AG04450 (cell line): ENCODE measurements around the gene LEKR1. TPM values are rescaled to one million over a fixed set of nuclear protein-coding genes. Genes with fewer than 3 reads are reported as not detected.

Experiments
- CTCF ChIA-PET: fragments of 300-600, 350-600 bp; formaldehyde crosslinking; extraction: SDS; loops from one replicate; lab custom pipeline; 2022; ENCODE audit warnings: antibody characterized with exemption, inconsistent platforms; lab: Charles Lee
- POLR2A ChIA-PET: fragments of 350-600 bp; formaldehyde crosslinking; extraction: SDS; loops from one replicate; lab custom pipeline; 2021; ENCODE audit warnings: antibody characterized with exemption, inconsistent platforms; lab: Yijun Ruan, JAX
- DNase-seq: peaks from one replicate; pipeline ENCODE4 v3.0.0-alpha.2; 2011; ENCODE audit warnings: low read depth, low spot score
- H3K27ac ChIP-seq: one replicate; pipeline ENCODE4 v1.5.1; 2012; ENCODE audit warnings: low read depth, low read length, control low read depth
- H3K27me3 ChIP-seq: one replicate; pipeline ENCODE4 v1.6.0; 2012; ENCODE audit warnings: low read length; ENCODE audit not compliant: control insufficient read depth, insufficient read depth
- H3K4me3 ChIP-seq: 2 replicates; pipeline ENCODE4 v1.5.1; 2011; ENCODE audit warnings: mild to moderate bottlenecking, low read depth, low read length, control low read depth
- H3K9me3 ChIP-seq: 2 replicates; pipeline ENCODE4 v1.5.1; 2012; ENCODE audit warnings: low read length; ENCODE audit not compliant: control insufficient read depth, insufficient read depth
- CTCF ChIP-seq: IDR thresholded peaks from 2 replicates; pipeline ENCODE4 v1.5.1; 2011; ENCODE audit warnings: low read depth, low read length, control low read depth, inconsistent platforms
- polyA plus RNA-seq: library from polyadenylated mRNA; depleted of rRNA; stranded (reverse); fragments of >200 nt; gene quantifications from 2 replicates; pipeline ENCODE4 v1.2.3, GENCODE V29; 2011; rRNA removed
- small RNA-seq: library from RNA; depleted of rRNA; stranded (forward); fragments of <200 nt; gene quantifications from one replicate; pipeline ENCODE3, GENCODE V24; 2012; ENCODE audit warnings: low read depth; ENCODE audit not compliant: insufficient read length

The LEKR1 gene
- polyA plus RNA-seq, 1 experiment: 0.26 TPM

- no peak for DNase-seq
- no peak overlapping the region for H3K4me3 ChIP-seq
- no peaks in the 10 kb centered on the region for H3K27me3 ChIP-seq
- POLR2A ChIA-PET: no interaction called here
- no peaks in the 10 kb centered on the region; the same call in 1 of the 2 replicates for H3K9me3 ChIP-seq
- CTCF ChIA-PET: interaction anchor here (0.9 to 9.2 kb wide), 4 partner anchors 10 to 450 kb away, joined by 3 to 86 read pairs (median 13); no protein-coding TSS in a partner anchor
- H3K27ac ChIP-seq: no peak overlapping the region
- TF ChIP-seq CTCF: no peak
These were observed 266.9 kb downstream of the LEKR1 start for GRCh38 chr3:157093096-157093495.

GRCh38 chr3:157094301-157094700, 268.1 kb downstream of the LEKR1 start:
- ChIA-PET CTCF (interaction anchor here (1.0 to 2.6 kb wide), 3 partner anchors 12 to 43 kb away, joined by 3 to 18 read pairs (median 8); no protein-coding TSS in a partner anchor), POLR2A (no interaction called here)
- no peak for TF ChIP-seq CTCF
- Histone ChIP-seq H3K9me3 (no peaks in the 10 kb centered on the region), H3K27me3 (no peaks in the 10 kb centered on the region), H3K27ac (no peak overlapping the region), H3K4me3 (no peak overlapping the region)
- no peak for DNase-seq

GRCh38 chr3:157094751-157095480, 268.8 kb downstream of the LEKR1 start:
- Histone ChIP-seq H3K27ac (no peak overlapping the region), H3K4me3 (no peak overlapping the region), H3K9me3 (no peaks in the 10 kb centered on the region), H3K27me3 (no peaks in the 10 kb centered on the region)
- DNase-seq: no peak
- TF ChIP-seq CTCF: no peak
- ChIA-PET POLR2A (interaction anchor here (0.8 kb wide), 1 partner anchor 27 kb away, joined by 3 read pairs; no protein-coding TSS in a partner anchor), CTCF (interaction anchor here (1.0 to 2.6 kb wide), 3 partner anchors 12 to 42 kb away, joined by 3 to 18 read pairs (median 8); no protein-coding TSS in a partner anchor)

Small RNA genes lying within 50 kb of the gene (small RNA-seq; reads per million reads assigned to genes)
- gene KLF3P2: not detected

Other genes with a start within 250 kb of the LEKR1 start
- gene TIPARP, start 151.8 kb upstream of the LEKR1 start, polyA plus RNA-seq: 17.8 and 25.1 TPM in 2 replicates